Stomach (tissue), 4 donors: ENCODE results near the gene COL19A1.

ENCODE experiments used
- POLR2A ChIP-seq, 4 donors: fragments of 450-650 bp; IDR thresholded peaks; one replicate each; pipeline ENCODE4 v1.6.1; 2016; ENCODE audit warnings: antibody characterized with exemption in 4 of 4, control low read depth in 2 of 4, mild to moderate bottlenecking in 1 of 4, moderate library complexity in 1 of 4
- POLR2AphosphoS5 ChIP-seq, 3 donors: sonication (generic); formaldehyde crosslinking; IDR thresholded peaks; one replicate each; pipeline ENCODE4 v1.6.1; 2016; ENCODE audit warnings: antibody characterized with exemption in 3 of 3

- TF ChIP-seq POLR2AphosphoS5 (IDR thresholded peaks at IDR 0.05): no peak
- TF ChIP-seq POLR2A (IDR thresholded peaks at IDR 0.05): no peak
Observed at GRCh38 chr6:70166088-70166958, 300.0 kb downstream of the COL19A1 start.
